BLaER1 (cell line): ENCODE results near the gene HOTAIR.
A peak's percentile ranks its signal among the peaks of the same experiment; 100 is the strongest.

Experiments
- H3K27ac ChIP-seq: shearing (Covaris generic); formaldehyde crosslinking; 2 replicates; pipeline ENCODE4 v1.8.1; 2022
- H3K27me3 ChIP-seq: shearing (Covaris generic); formaldehyde crosslinking; 2 replicates; pipeline ENCODE4 v1.8.1; 2022
- H3K36me3 ChIP-seq: shearing (Covaris generic); formaldehyde crosslinking; 2 replicates; pipeline ENCODE4 v1.8.1; 2022
- H3K4me1 ChIP-seq: shearing (Covaris generic); formaldehyde crosslinking; 2 replicates; pipeline ENCODE4 v1.8.1; 2022
- H3K4me2 ChIP-seq: shearing (Covaris generic); formaldehyde crosslinking; 2 replicates; pipeline ENCODE4 v1.8.1; 2022
- H3K4me3 ChIP-seq: shearing (Covaris generic); formaldehyde crosslinking; 2 replicates; pipeline ENCODE4 v1.8.1; 2022
- H3K9ac ChIP-seq: shearing (Covaris generic); formaldehyde crosslinking; 2 replicates; pipeline ENCODE4 v1.8.1; 2022
- H3K9me3 ChIP-seq: shearing (Covaris generic); formaldehyde crosslinking; 2 replicates; pipeline ENCODE4 v1.8.1; 2022
- H4K20me1 ChIP-seq: shearing (Covaris generic); formaldehyde crosslinking; 2 replicates; pipeline ENCODE4 v1.8.1; 2022
- Cebpa-rat ChIP-seq: shearing (Covaris generic); IDR thresholded peaks from 2 replicates; pipeline ENCODE4 v1.8.1; 2022

The HOTAIR gene

GRCh38 chr12:53980104-53980801 lies 5.5 kb upstream of the HOTAIR start:
- Histone ChIP-seq H4K20me1 (peaks cover 90% of the 10 kb centered on the region), H3K4me1 (no peaks in the 10 kb centered on the region), H3K9me3 (peaks cover 24% of the 10 kb centered on the region), H3K36me3 (no peaks in the 10 kb centered on the region), H3K27ac (no peak overlapping the region), H3K27me3 (peaks cover 100% of the 10 kb centered on the region), H3K9ac (no peak overlapping the region), H3K4me2 (no peak overlapping the region), H3K4me3 (no peak overlapping the region)
- no peak for TF ChIP-seq Cebpa-rat

GRCh38 chr12:53978477-53979356 lies 4.0 kb upstream of the HOTAIR start:
- no peak overlapping the region for H3K27ac ChIP-seq
- H3K4me1 ChIP-seq, result no peaks in the 10 kb centered on the region
- H3K27me3 ChIP-seq, result peaks cover 100% of the 10 kb centered on the region
- H3K9me3 ChIP-seq, result peaks cover 23% of the 10 kb centered on the region
- H3K36me3 ChIP-seq, result no peaks in the 10 kb centered on the region
- peaks cover 94% of the 10 kb centered on the region for H4K20me1 ChIP-seq
- no peak overlapping the region for H3K4me2 ChIP-seq
- no peak for TF ChIP-seq Cebpa-rat
- no peak overlapping the region for H3K4me3 ChIP-seq
- H3K9ac ChIP-seq, result no peak overlapping the region

- Histone ChIP-seq H3K36me3 (no peaks in the 10 kb centered on the region), H3K27me3 (peaks cover 100% of the 10 kb centered on the region), H4K20me1 (peaks cover 94% of the 10 kb centered on the region), H3K4me3 (no peak overlapping the region), H3K9ac (no peak overlapping the region), H3K4me1 (no peaks in the 10 kb centered on the region), H3K4me2 (no peak overlapping the region), H3K9me3 (peaks cover 32% of the 10 kb centered on the region), H3K27ac (no peak overlapping the region)
- TF ChIP-seq Cebpa-rat, result no peak
These were observed 3.1 kb upstream of the HOTAIR start for GRCh38 chr12:53977596-53978445.

GRCh38 chr12:53976823-53977595 lies 2.3 kb upstream of the HOTAIR start:
- no peak overlapping the region for H3K27ac ChIP-seq
- H3K4me2 ChIP-seq, result no peak overlapping the region
- H3K9me3 ChIP-seq, result peaks cover 38% of the 10 kb centered on the region
- H4K20me1 ChIP-seq, result peaks cover 94% of the 10 kb centered on the region
- TF ChIP-seq Cebpa-rat, result no peak
- no peaks in the 10 kb centered on the region for H3K36me3 ChIP-seq
- H3K4me1 ChIP-seq, result no peaks in the 10 kb centered on the region
- H3K9ac ChIP-seq, result no peak overlapping the region
- peaks cover 100% of the 10 kb centered on the region for H3K27me3 ChIP-seq
- H3K4me3 ChIP-seq, result no peak overlapping the region

- Histone ChIP-seq H3K36me3 (no peaks in the 10 kb centered on the region), H3K4me1 (no peaks in the 10 kb centered on the region), H3K27ac (no peak overlapping the region), H3K9me3 (peaks cover 33% of the 10 kb centered on the region), H3K9ac (no peak overlapping the region), H3K27me3 (peaks cover 100% of the 10 kb centered on the region), H3K4me3 (no peak overlapping the region), H3K4me2 (no peak overlapping the region), H4K20me1 (peaks cover 94% of the 10 kb centered on the region)
- TF ChIP-seq Cebpa-rat, result no peak
These were observed 1.5 kb upstream of the HOTAIR start for GRCh38 chr12:53976172-53976822.

- Histone ChIP-seq H3K9ac (no peak overlapping the region), H3K27me3 (peaks cover 100% of the 10 kb centered on the region), H4K20me1 (peaks cover 94% of the 10 kb centered on the region), H3K9me3 (peaks cover 33% of the 10 kb centered on the region), H3K27ac (no peak overlapping the region), H3K4me1 (no peaks in the 10 kb centered on the region), H3K4me3 (no peak overlapping the region), H3K4me2 (peak overlapping the region; percentile 32; the same call in 1 of the 2 replicates), H3K36me3 (no peaks in the 10 kb centered on the region)
- TF ChIP-seq Cebpa-rat, result no peak
These were observed 862 bp upstream of the HOTAIR start for GRCh38 chr12:53975479-53976152.

GRCh38 chr12:53975064-53975471 lies 314 bp upstream of the HOTAIR start:
- Histone ChIP-seq H3K4me1 (no peaks in the 10 kb centered on the region), H3K4me2 (peak overlapping the region; percentile 32; the same call in 1 of the 2 replicates), H3K27me3 (peaks cover 100% of the 10 kb centered on the region), H3K27ac (no peak overlapping the region), H3K36me3 (no peaks in the 10 kb centered on the region), H3K9me3 (peaks cover 33% of the 10 kb centered on the region), H3K9ac (no peak overlapping the region), H3K4me3 (0 out of 2 replicates have a peak overlapping the region, but pooled peaks have one; percentile 8), H4K20me1 (peaks cover 94% of the 10 kb centered on the region)
- no peak for TF ChIP-seq Cebpa-rat
